HG02571 (cell line): ENCODE data around the gene C21orf58.

Source experiments
- ATAC-seq: cut with Tn5 transposase; IDR thresholded peaks from one replicate; pipeline ENCODE4 v1.9.1; 2021; ENCODE audit warnings: mild to moderate bottlenecking, moderate library complexity; ENCODE audit not compliant: unreplicated experiment

Gene C21orf58

DNA sequence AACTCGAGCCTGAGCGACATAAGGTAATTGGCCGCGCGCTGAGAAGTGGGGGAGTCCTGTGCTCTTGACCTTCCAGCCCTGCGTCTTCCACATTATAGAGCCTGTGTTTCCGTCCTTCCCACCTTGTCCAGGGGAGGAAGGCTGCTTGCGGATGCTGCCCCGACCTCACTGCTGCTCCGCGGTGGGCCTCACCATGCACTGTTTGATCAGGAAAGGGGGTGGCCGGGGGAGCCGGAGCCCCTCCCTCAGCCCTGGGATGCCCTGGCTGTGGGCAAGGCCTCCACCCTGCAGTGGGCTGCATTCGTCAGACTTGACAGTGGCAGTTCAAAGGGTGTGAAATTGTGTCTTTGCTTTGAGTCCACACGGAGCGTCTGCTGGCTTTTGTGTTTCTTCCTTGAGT is 30.4 kb upstream of the C21orf58 start:
- no peak for ATAC-seq

DNA sequence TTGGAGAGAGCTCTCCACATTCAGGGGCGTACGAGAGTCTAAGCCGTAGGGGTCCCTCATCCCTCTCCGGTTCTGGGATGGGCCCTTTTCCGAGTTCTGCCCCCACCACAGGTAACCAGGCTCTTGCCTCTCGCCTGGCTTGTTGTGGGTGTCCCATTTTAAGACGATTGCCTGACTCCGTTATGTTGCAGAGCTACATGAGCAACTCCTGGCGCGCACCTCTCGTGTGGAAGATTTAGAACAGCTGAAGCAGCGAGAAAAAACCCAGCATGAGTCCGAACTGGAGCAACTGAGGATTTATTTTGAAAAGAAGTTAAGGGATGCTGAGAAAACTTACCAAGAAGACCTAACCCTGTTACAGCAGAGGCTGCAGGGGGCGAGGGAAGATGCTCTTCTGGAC is 29.2 kb upstream of the C21orf58 start:
- ATAC-seq: no peak

DNA sequence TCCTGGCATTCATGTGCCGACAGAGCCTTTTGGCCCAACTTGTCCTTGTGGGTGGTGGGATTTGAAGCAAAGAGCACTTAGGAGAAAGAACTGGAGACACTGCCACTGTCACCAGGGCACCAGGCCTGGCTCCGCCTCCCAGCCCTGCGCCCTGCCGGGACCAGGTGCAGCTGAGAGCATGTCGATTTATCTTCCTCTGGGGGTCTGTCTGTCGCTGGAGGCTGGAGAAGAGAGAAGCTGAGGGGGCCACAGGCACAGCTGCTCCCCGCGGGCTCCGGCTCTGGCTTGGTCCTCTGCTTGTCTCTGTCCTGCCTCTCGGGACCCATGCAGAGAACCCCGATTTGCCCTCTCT is 28.5 kb upstream of the C21orf58 start:
- ATAC-seq: no peak

DNA sequence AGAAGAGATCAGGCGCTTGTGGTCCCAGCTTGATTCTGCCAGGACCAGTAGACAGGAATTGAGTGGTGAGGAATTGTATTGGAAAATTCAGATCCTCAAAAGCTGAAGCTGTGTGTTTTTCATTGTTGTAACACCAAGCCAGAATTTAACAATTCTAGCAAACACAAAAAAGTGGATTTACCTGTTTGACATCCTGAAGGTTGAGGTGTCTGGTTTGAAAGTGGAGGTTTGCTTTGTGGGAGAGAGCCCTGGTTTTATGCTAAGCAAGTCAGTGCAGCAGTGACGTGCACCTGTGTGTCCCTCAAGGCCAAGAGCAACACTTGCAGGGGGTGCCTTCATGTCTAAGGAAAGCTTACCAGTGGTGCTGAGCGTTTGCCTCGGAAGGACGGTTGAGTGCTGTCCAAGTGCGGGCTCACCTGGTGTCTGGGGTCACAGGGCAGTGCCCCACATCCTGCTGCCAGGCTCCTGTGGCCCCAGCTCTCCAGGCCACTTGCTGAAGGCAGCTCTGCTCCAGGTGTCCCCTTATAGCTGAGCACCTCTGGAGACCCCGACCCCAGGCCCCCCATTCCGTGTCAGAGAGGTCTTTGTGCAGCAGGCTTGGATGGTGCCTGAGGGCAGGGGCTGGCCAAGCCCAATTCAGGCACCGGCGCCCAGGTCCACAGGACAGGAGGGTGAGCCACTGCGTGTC is 27.9 kb upstream of the C21orf58 start:
- no peak for ATAC-seq

DNA sequence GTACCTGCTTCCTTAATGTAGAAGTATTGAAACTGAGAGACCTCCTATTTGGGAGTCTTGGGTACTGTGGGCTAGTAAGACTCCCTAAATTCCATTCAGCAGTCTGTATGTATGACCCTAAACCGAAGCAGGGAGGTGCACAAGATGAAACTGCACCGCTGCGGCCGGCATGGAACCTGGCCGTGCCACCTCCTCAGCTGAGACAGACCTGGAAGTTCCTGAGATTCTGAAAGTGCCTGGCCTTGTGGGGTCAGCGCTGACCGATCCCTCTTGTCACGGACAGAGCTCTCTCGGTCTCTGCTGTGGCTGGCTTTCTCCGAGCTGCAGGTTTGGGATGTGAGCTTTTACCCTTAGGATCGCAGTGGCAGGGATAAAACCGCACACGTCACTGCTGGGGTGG is 27.3 kb upstream of the C21orf58 start:
- ATAC-seq: no peak

DNA sequence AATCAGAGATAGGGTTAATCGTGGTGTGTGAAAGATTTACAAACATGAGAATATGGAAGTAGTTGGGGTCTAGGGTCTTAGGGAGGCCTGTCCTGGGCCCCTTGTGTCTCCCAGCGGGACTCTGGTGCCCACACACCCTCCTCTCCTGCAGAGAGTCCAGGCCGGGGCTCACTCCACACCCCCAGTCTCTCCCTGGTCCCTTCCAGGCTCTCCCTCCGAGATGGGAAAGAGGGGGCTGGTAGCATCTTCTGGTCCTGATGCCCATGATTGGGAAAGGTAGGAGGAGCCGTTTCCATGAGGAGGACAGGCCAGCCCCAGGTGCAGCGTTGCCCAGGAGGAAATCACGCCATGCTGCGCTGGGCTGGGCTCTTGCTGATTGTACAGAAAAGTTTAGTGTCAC is 26.9 kb upstream of the C21orf58 start:
- ATAC-seq: no peak

DNA sequence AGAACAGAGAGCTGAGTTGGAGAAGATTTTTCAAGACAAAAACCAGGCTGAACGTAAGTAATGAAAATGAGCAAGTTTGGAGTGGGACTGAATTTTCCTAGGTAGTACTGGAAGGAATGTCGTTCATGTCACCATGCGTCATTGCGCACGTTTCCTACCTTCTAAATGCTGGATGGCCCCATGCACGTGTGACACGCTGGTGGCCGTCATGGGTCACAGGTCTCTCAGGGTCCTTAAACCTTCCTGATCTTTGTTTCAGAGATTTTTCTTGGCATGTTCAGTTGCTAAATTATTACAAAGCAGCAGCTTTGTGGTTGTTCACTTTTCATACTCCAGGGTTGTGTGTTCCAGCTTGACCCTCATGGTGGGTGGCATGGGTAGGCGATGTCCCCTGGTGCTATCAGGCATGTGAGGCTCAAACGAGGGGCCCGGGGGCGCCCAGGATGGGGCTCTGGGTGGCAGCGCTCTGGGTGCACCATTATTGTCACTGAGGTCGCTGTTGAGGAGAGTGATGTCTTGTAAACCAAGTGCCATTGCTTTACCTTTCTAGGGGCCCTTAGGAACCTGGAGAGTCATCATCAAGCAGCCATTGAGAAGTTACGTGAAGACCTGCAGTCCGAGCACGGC is 25.6 kb upstream of the C21orf58 start:
- no peak for ATAC-seq

DNA sequence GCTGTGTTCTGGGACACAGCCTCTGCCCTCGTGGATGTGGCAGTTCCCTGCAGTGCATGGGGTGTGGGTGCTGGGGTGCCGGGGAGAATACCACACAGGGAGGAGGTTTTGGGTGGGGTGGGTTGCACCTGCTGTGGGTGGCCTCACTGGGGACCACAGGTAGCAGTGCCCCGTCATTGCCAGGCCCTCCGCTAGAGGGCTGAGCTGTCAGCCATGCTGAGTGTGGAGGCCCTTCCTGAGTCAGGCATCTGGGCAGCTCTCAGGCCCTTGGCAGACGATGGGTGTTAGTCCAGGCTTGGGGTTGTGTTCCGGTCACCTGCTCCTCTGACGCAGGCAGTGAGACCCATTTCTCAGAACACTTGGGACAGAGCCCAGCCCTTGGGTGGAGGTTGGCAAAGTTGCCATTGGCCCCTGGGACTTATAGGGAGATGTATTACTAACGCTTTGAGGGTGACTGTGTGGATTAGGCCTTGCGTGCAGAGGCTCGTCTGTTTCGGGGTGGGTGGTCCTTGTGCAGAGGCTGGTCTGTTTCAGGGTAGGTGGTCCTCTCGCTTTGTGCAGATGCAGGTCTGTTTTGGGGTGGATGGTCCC is 24.2 kb upstream of the C21orf58 start:
- no peak for ATAC-seq

DNA sequence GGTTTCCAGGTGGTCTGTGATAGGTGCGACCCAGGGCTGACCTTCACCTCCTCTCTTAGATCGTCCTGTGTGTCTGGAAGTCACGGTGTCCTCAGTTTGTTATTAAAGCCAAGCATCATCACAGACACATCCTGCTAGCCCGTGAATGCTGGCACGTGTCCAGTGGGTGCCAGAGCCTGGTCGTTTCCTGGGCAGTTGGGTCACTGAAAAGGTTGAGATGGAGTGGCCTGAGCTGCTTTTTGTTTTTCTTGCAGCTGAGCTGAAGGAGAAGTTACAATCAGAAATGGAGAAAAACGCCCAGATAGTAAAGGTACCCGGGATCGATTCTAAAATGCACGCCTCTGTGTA is 23.5 kb upstream of the C21orf58 start:
- no peak for ATAC-seq

DNA sequence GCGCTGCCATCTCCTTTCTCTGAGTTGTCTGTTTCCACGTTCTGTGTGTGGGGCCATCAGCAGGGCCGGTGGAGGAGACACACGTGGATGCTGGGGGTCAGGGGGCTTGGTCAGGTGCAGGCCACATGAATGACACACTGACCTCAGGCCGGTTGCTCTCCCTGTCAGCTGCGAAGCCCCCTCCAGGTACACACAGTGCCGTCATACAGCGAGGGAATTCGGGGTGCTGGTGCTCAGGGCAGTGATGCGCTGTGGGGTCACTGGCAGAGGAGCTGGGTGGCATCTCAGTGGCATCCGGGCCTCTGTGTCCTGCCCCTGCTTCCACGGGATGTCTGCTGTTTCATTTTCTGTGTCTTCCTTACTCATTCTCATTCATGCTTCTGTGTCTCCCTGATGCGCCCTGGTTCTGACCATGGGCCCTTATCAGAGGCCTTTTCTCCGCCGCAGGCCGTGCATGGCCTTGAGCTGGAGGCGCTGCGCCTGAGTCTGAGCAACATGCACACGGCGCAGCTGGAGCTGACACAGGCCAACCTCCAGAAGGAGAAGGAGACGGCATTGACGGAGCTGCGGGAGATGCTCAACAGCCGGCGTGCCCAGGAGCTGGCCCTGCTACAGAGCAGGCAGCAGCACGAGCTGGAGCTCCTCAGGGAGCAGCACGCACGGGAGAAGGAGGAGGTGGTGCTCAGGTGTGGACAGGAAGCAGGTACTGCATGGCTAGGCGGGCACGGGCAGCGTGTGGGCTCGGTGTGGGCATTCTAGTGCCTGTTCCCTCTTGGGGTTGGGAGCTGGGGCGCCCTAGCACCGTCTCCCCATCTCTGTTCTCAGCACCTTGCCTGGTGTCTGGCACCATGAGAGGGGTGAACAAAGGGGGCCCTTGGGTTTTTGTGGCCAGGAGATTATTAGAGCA is 22.9 kb upstream of the C21orf58 start:
- ATAC-seq: no peak

DNA sequence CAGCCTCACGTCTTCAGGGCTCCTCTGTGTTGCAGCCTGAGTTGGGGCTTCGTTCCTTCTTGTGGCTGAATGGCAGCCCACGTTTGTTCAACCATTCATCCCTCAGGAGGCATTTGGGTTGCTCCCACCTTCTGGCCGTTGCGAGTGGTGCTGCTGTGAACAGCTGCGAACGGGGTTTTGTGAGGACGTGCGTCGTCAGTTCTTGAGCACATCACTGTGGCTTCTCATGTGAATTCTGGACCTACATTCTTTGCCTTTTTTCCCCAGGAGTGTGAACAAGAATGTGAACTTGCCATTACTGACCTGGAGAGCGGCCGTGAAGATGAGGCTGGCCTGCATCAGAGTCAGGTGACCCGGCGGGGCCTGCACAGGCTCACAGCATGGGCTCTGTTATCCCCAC is 22.2 kb upstream of the C21orf58 start:
- ATAC-seq: no peak

DNA sequence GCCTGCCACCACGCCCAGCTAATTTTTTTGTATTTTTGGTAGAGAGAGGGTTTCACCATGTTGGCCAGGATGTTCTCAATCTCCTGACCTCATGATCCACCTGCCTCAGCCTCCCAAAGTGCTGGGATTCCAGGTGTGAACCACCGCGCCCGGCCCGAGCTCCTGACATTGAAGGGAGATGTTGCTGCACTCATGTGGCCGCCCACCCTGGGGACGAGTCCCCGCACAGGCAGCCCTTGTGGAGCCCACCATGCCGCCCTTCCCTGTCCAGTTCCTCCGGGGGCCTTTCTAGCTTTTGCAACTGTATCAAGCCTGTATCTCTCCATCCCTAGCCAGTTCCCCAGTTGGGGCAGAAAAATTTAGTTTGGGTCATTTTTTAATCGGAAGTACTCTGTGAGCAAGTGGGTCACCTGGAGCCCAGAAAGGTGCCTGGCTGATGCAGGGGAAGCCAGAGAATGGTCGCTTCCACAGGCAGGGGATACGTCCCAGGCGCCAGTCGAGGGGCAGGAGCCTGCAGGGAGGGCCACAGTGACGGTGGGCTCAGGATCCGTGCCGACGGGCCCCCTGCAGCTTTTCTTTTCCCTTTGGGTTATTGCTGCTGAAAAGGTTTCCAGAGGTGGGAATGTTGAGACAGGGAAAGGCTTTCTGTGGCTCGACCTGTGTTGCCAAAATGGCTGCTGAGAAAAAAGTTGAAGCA is 20.7 kb upstream of the C21orf58 start:
- ATAC-seq: no peak

DNA sequence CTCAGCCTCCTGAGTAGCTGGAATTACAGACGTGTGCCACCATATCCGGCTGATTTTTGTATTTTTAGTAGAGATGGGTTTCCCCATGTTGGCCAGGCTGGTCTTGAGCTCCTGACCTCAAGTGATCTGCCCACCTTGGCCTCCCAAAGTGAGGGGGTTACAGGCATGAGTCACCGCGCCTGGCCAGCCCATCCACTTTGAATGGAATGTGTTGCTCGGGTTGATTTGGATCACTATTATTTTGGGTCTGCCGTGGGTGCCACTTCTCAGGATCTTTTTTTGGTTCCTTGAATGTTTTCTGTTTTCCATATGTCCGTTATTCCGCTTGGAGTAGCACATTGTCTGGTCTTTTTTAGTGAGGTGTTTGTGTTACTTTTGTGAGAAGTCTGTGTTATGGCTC is 17.3 kb upstream of the C21orf58 start:
- ATAC-seq: no peak

DNA sequence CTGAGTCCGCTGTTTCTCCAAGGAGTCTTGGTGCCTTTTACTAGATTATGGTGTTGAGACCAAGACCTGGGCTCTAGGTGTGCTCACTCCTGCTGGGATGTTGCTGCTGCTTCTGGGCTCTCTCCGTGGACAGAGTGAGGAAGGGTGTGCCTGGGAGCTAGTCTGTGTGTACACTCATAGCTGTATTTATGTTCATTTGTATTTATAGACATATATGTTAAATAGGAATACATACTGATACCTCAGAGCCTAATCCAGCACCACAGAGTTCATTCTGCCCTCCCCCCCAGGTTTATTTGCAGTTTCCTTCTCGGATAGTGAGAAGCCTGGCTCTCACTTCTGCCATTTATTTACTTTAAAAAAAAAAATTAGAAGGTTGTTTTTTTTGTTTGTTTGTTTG is 12.9 kb upstream of the C21orf58 start:
- no peak for ATAC-seq

DNA sequence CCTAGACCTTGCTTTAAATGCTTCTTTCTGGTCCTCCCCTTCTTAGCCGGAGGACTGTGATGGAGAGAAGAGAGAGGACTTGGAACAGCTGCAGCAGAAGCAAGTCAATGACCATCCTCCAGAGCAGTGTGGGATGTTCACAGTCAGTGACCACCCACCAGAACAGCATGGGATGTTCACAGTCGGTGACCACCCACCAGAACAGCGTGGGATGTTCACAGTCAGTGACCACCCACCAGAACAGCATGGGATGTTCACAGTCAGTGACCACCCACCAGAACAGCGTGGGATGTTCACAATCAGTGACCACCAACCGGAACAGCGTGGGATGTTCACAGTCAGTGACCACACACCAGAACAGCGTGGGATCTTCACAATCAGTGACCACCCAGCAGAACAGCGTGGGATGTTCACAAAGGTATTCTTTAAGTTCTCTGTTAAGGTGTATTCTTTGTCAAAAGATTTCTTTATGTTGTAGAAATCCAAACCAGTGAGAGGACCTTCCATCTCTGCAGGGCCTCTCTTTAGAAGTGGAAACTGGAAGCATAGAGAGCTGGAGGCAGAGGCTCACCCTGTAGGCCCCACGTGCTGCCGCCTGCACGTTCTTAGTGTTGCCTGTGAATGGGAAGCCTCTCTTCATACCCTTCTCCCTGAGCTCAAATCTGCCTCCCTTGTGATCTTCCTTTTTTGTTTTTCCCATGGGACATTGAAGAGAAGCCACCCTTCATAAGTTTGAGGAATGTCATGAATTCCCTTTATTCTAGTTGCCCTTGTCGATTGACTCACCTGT is 10.9 kb upstream of the C21orf58 start:
- no peak for ATAC-seq

DNA sequence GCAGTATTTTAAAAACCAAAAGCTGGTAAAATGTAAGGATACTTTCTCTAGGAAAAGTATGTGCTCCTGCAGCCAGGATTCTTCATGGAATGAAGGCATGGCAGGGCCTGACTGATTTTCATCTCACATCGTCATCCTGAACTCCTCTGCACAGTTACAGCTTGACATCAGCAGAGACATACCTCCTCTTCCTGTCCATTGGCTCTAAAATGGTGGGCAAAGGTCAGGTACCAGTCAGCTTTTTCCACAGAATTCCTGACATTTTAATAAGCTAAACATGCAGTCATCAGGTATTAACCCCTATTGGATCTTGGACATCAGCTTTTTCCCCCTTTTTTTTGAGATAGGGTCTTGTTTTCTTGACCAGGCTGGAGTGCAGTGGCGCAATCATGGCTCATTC is 6.1 kb upstream of the C21orf58 start:
- no peak for ATAC-seq

DNA sequence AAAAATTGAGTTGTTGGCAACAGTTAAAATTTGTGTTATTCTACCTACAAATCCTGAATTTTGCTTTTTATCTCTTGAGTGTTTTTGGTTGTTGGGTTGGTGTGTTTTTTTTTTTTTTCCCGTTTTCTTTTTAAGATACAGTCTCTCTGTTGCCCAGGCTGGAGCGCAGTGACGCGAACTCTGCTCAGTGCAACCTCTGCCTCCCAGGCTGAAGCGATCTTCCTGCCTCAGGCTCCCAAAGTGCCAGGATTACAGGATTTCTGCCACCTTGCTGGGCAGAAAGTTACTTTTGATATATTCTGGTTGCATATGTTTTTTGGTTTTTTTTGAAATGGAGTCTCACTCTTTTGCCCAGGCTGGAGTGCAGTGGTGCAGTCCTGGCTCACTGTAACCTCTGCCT is 4.5 kb upstream of the C21orf58 start:
- ATAC-seq: no peak

DNA sequence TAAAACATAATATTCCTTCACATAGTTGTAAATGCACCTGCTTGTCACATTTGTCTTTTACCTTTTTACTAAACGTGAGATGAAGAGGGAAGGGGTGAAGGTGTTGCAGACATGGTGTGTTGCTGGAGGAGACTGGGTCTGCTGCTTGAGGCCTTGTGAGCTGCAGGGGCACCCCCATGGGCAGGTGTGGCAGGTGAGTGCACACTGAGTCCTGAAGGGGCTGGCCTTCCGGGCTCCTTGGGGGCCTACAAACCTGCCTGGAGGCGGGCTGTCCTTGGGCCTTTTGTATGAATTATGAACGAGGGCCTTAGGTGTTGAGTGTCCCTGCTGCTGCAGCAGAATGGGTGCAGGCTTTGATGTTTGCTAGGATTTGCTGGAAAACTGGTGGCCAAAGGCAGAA is 4.0 kb upstream of the C21orf58 start:
- no peak for ATAC-seq

DNA sequence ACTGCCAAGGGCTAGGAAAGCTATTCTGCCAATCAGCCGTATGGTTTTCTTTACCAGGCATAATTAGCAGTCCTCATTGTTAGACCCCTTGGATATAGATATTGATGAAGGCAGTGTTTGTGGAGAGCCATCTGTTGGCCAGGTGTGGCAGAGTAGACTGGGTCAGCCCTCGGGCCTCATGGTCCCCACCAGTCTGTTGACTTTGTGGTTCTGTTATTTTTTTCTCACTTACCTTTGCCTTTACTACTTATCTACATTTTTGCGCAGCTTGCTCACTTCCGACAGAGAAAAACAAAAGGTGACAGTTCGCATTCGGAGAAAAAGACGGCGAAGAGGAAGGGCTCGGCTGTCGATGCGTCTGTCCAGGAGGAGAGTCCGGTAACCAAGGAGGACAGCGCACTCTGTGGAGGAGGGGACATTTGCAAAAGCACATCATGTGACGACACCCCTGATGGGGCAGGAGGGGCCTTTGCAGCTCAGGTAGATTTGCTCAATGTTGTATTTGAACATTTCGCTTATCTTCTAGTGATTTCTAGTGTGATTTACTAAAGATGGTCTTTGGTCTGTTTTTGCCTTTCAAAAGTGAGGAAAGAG is 2.5 kb upstream of the C21orf58 start:
- ATAC-seq: no peak
